SK-N-SH treated with all-trans-retinoic acid at 6 μM for 48 hours (cell line): Measurements from ENCODE around the gene HADHA.
"Not testable (repeated sequence)": the region's sequence is repeated elsewhere in the genome, so short reads cannot be mapped to it uniquely, and the experiment has no call there.

Source experiments
- ARNTL ChIP-seq: fragments of 450-650 bp; formaldehyde crosslinking; IDR thresholded peaks from 2 replicates; pipeline ENCODE4 v1.5.0; 2020; ENCODE audit warnings: low read depth, mild to moderate bottlenecking, moderate library complexity, borderline replicate concordance
- CSDC2 ChIP-seq: fragments of 250-450 bp; sonication (Bioruptor Pico); IDR thresholded peaks from 2 replicates; pipeline ENCODE4 v1.5.0; 2020; ENCODE audit warnings: mild to moderate bottlenecking, moderate library complexity
- TSHZ2 ChIP-seq: fragments of 250-450 bp; sonication (Bioruptor Pico); IDR thresholded peaks from 2 replicates; pipeline ENCODE4 v1.5.0; 2020; ENCODE audit warnings: mild to moderate bottlenecking, moderate library complexity
- ZNF565 ChIP-seq: fragments of 450-650 bp; formaldehyde crosslinking; conservative IDR thresholded peaks from 2 replicates; pipeline ENCODE4 v1.5.0; 2020; ENCODE audit warnings: low read depth, mild to moderate bottlenecking, moderate library complexity
- ZNF8 ChIP-seq: fragments of 450-650 bp; formaldehyde crosslinking; IDR thresholded peaks from 2 replicates; pipeline ENCODE4 v1.5.0; 2020; ENCODE audit warnings: mild to moderate bottlenecking, moderate library complexity
- TF ChIP-seq, protein P1 (sequence below): fragments of 250-450 bp; sonication (Bioruptor Pico); IDR thresholded peaks from 2 replicates; pipeline ENCODE4 v1.5.1; 2021; ENCODE audit warnings: mild to moderate bottlenecking, moderate library complexity
- TF ChIP-seq, protein P2 (sequence below): fragments of 250-450 bp; sonication (Bioruptor Pico); IDR thresholded peaks from 2 replicates; pipeline ENCODE4 v1.8.0; 2020; ENCODE audit warnings: mild to moderate bottlenecking, moderate library complexity, borderline replicate concordance

GRCh38 chr2:26258836-26259235 lies 14.4 kb upstream of the HADHA start:
- TF ChIP-seq CSDC2; ARNTL; TSHZ2 (CRISPR knock-in tag); ZNF565 (CRISPR knock-in tag); ZNF8 (CRISPR knock-in tag): not testable (repeated sequence)
- TF ChIP-seq, protein P1, sequence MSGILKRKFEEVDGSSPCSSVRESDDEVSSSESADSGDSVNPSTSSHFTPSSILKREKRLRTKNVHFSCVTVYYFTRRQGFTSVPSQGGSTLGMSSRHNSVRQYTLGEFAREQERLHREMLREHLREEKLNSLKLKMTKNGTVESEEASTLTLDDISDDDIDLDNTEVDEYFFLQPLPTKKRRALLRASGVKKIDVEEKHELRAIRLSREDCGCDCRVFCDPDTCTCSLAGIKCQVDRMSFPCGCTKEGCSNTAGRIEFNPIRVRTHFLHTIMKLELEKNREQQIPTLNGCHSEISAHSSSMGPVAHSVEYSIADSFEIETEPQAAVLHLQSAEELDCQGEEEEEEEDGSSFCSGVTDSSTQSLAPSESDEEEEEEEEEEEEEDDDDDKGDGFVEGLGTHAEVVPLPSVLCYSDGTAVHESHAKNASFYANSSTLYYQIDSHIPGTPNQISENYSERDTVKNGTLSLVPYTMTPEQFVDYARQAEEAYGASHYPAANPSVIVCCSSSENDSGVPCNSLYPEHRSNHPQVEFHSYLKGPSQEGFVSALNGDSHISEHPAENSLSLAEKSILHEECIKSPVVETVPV (CRISPR knock-in tag): not testable (repeated sequence)
- TF ChIP-seq, protein P2, sequence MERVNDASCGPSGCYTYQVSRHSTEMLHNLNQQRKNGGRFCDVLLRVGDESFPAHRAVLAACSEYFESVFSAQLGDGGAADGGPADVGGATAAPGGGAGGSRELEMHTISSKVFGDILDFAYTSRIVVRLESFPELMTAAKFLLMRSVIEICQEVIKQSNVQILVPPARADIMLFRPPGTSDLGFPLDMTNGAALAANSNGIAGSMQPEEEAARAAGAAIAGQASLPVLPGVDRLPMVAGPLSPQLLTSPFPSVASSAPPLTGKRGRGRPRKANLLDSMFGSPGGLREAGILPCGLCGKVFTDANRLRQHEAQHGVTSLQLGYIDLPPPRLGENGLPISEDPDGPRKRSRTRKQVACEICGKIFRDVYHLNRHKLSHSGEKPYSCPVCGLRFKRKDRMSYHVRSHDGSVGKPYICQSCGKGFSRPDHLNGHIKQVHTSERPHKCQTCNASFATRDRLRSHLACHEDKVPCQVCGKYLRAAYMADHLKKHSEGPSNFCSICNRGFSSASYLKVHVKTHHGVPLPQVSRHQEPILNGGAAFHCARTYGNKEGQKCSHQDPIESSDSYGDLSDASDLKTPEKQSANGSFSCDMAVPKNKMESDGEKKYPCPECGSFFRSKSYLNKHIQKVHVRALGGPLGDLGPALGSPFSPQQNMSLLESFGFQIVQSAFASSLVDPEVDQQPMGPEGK: not testable (repeated sequence)
